Mesothelial cell of epicardium (in vitro differentiated cells): Measurements from ENCODE around the gene CACNA1C. TPM values are rescaled to one million over a fixed set of nuclear protein-coding genes. Genes with fewer than 3 reads are reported as not detected.
A peak's percentile ranks its signal among the peaks of the same experiment; 100 is the strongest.

ENCODE experiments used
- DNase-seq, 2 experiments: peaks; one replicate each; pipeline ENCODE4 v3.0.0; 2021; ENCODE audit warnings: low spot score in 2 of 2; ENCODE audit not compliant: unreplicated experiment in 2 of 2
- H3K27ac Mint-ChIP-seq: 2 replicates; pipeline ENCODE4 v1.8.0; 2021; ENCODE audit warnings: mixed read lengths
- H3K27me3 Mint-ChIP-seq: 2 replicates; pipeline ENCODE4 v1.8.0; 2021; ENCODE audit warnings: low read depth, mixed read lengths
- H3K36me3 Mint-ChIP-seq: 2 replicates; pipeline ENCODE4 v1.8.0; 2021; ENCODE audit warnings: mixed read lengths
- H3K4me1 Mint-ChIP-seq: 2 replicates; pipeline ENCODE4 v1.8.0; 2021; ENCODE audit warnings: mixed read lengths
- H3K4me3 Mint-ChIP-seq: 2 replicates; pipeline ENCODE4 v1.8.0; 2021; ENCODE audit warnings: mild to moderate bottlenecking, moderate library complexity, mixed read lengths
- H3K9me3 Mint-ChIP-seq: 2 replicates; pipeline ENCODE4 v1.8.0; 2021; ENCODE audit warnings: mixed read lengths
- CTCF ChIP-seq: fragments of 200-600 bp; sonication (generic); IDR thresholded peaks from one replicate; pipeline ENCODE4 v1.5.0; 2021; ENCODE audit warnings: antibody characterized with exemption; ENCODE audit not compliant: unreplicated experiment
- total RNA-seq: library from RNA; stranded (reverse); gene quantifications from 3 replicates; pipeline ENCODE4 v1.2.1, GENCODE V29; 2021

Gene CACNA1C
- total RNA-seq, 1 donor from 2014 or later: 33.6 TPM

DNA sequence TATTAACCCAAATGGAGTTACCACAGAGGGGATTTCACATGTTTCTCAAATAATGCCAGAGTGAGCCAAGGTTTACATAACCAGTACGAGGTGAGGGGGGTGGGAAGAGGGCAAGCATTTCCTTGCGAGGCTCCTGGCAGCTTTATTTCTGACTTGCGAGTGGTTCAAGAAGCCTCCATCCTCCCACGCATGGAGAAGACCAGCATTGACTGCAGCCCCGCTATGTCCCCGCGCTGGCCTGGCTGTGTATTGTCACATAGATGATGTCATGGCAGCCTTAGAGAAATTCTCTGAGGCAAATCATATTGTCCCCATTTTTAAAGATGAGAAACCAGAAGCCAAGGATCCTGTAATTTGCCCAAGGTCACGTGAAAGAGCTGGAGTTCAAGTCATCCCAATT lies 188.2 kb downstream of the CACNA1C start:
- no peak for DNase-seq
- Mint-ChIP-seq H3K27ac (no peak overlapping the region), H3K4me1 (peaks cover 15% of the 10 kb centered on the region), H3K27me3 (no peaks in the 10 kb centered on the region), H3K4me3 (no peak overlapping the region), H3K9me3 (no peaks in the 10 kb centered on the region), H3K36me3 (no peaks in the 10 kb centered on the region)
- no peak for TF ChIP-seq CTCF

DNA sequence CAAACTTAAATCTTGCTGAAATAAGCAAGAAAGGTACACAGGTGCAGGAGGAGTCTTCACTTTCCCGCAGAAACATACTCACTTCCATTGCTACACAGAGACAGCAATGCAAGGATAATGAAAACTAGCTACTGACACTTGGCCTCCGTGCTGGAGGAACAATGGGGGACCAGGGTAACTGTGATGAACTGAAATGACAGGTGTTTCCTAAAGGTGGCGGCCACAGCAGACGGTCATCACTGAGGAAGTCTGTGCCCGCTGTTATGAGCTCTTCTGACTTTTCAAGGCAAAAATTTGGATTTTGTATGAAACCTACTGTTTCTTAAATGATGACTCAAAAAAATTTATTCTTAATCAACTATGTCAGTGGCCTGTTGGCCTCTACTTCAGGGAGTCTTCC lies 189.4 kb downstream of the CACNA1C start:
- no peak for TF ChIP-seq CTCF
- Mint-ChIP-seq H3K27ac (no peak overlapping the region), H3K36me3 (no peaks in the 10 kb centered on the region), H3K4me3 (no peak overlapping the region), H3K9me3 (no peaks in the 10 kb centered on the region), H3K27me3 (no peaks in the 10 kb centered on the region), H3K4me1 (peaks cover 15% of the 10 kb centered on the region)
- no peak for DNase-seq

- H3K27ac Mint-ChIP-seq: no peak overlapping the region
Observed at GRCh38 chr12:2242816-2243215, 190.0 kb downstream of the CACNA1C start.

DNA sequence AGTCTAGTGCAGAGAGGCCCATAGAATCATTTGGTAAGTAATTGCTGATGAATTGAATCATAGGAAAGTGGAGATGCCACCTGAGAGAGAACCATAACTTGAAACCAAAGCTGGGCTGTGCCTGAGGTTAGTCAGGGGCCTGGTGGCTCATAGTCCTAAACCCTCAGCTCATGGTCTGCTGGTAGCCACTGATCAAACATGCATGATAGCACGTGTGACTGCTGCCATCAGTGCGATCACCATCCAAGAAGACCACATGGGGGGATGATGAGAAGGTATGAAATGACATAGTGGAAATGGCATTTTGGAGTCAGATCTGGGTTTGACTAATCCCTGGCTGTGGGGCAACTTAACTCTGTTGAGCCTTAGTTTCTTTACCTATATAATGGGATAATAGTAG lies 190.5 kb downstream of the CACNA1C start:
- Mint-ChIP-seq H3K4me1 (peaks cover 15% of the 10 kb centered on the region), H3K27me3 (no peaks in the 10 kb centered on the region), H3K36me3 (no peaks in the 10 kb centered on the region), H3K27ac (no peak overlapping the region), H3K4me3 (no peak overlapping the region), H3K9me3 (no peaks in the 10 kb centered on the region)
- no peak for DNase-seq
- no peak for TF ChIP-seq CTCF

More at GRCh38 chr12:2242816-2243215, 190.0 kb downstream of the CACNA1C start:
- no peaks in the 10 kb centered on the region for H3K36me3 Mint-ChIP-seq
- TF ChIP-seq CTCF: no peak
- H3K27me3 Mint-ChIP-seq: no peaks in the 10 kb centered on the region
- H3K4me1 Mint-ChIP-seq: peaks cover 15% of the 10 kb centered on the region
- no peaks in the 10 kb centered on the region for H3K9me3 Mint-ChIP-seq
- no peak overlapping the region for H3K4me3 Mint-ChIP-seq
- DNase-seq: no peak

GRCh38 chr12:2244013-2244861 lies 191.4 kb downstream of the CACNA1C start:
- DNase-seq: no peak
- Mint-ChIP-seq H3K9me3 (no peaks in the 10 kb centered on the region), H3K36me3 (no peaks in the 10 kb centered on the region), H3K4me3 (no peak overlapping the region), H3K27ac (peak overlapping the region; percentile 91), H3K27me3 (no peaks in the 10 kb centered on the region), H3K4me1 (peaks cover 15% of the 10 kb centered on the region)
- no peak for TF ChIP-seq CTCF
